GM18520 (cell line): Measurements from ENCODE around the gene RPS14.
A peak's percentile ranks its signal among the peaks of the same experiment; 100 is the strongest.

Experiments used
- ATAC-seq: cut with Tn5 transposase; IDR thresholded peaks from one replicate; pipeline ENCODE4 v1.9.1; 2021; ENCODE audit not compliant: unreplicated experiment

The RPS14 gene

DNA sequence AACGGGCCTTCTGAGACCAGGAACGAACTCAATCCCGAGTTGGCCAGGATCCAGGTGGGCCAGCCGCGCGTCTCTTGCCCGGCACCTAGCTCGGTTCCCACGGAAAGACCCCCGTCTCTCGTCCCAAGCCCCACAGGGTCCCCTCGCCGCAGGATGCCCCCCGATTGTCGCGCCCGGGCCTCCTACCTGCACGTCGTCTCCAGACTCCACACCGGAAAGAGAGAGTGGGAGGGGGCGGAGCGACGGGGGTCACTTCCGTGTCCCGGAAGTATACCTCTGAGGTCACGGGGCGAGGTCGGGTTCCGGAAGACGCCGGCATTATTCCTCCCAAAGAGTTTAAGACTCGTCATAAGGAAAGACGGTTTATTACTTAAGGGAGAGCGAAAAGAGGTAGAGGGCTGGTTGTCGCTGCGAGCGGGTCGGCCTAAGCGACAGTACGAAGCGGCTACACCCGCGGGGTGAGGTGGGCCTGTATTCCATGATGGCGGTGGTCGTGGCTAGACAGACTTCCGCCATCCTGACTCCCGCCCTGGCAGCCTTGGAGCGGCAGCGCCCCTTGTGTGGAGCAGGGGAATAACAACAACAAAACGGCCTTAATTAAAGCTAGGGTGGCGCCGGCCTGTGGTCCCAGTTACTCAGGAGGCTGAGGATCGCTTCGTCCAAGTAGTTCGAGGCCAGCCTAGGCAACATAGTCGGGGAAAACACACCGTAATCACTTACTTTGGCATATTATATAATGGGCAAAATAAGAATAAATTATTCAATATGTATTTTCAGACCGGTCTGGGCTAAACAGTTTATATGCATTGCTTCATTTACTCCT, at the start of gene RPS14:
TSS of gene RPS14 (minus strand) at position 223 of the 823 bp plus-strand sequence. CDS start 2,006 bp downstream, outside the sequence.
- ATAC-seq = peak; percentile 88

DNA sequence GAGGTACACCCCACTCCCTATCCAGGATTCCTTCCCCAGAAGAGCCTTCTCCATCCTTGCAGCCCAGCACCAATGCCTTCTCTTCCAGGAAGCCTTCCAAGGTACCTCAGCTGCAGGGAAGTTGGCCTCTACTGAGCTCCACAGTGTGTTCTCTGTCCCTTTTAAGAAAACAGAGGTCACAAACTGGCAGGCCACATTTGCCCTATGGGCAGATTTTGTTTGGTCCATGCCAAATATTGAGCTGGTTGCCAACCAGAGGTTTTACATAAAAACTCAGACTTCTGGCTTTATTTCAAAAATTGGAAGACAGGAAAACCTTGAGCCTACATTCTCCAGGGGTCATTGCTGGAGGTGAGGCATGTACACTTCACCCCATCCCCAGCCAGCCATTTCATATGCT, 49.4 kb upstream of the RPS14 start:
- no peak for ATAC-seq

DNA sequence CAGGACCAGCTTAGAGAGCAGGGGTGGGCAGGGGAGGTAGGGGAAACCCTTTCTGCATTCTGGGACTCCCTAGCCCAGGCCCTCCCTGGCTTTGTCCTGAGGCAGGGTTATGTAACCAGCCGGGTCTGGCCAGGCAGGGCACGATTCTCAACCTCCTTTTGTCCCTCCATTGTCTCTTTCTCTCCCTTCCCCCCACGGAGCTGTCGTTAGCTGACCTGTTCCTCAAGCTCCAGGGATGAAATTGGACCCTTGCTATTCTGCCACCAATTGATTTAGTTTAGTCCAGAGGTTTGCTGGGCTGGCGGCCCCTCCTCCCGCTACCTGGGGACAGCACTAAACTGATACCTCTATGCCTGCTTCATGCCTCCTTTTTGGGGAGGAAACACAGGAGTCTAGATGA, 49.0 kb upstream of the RPS14 start:
- no peak for ATAC-seq

DNA sequence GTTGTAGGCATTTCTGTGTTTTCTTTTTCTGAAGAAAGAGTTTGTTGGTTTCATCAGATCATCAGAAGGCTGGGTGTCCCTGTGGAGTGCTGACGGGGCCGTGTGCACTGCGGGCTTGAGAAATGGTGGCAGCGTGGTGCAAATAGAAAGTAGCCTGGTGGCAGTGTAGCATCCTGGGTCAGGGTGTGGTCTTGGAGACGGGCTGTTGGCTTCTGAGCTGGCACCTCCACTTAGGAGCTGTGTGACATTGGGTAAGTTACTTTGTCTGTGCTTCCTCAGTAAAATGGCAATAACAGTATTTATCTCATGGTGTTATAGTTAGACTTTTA, 48.4 kb upstream of the RPS14 start:
- no peak for ATAC-seq

DNA sequence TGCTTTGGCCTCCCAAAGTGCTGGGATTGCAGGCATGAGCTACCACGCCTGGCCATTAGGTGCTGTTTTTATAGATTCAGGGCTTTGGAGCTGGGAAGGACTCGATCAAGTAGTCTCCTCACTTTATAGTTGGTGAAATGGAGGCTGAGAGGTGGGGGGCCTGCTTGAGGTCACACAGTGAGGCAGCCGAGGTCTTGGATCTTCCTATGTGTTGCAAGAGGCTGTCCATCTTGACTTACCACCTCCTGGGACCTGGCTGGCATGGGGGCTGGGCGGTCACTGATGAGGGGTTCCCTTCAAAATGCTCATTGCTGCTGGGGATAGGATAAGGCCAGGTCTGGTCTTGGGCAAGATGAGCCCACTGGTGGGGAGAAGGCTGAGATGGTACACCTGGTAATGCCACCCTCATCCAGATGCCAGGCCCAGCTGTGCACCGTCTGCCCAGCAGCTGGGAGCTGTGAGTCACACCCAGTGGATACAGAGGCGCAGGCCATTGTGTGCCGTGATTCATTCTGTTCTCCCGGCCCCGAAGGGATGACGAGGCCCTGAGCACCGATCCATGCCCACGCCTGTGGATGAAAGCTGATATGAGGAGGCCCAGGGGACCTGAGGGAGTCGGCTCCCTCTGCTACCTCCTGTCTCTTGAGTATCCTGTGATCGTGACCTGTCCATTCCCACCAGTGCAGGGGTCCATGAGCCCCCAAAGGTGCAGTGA, 47.9 kb upstream of the RPS14 start:
- no peak for ATAC-seq

DNA sequence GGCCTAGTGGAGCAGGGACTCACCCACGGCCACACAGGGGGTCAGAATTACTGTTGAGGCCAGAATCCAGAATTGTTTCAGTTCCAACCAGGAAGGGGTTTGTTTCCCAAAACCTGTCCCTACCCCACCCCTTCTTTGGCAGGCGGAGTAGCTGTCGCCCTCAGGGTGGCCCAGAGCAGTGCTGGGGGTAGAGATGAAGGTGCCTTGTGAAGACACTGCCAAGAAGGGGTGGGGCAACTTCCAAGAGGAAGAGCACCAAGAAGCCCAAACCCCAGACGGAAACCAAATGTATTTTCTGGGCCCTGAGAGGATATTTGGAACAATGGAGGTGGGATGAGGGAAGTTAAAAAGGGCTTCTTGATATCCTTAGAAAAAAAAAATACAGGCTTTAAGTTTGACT, 47.0 kb upstream of the RPS14 start:
- ATAC-seq = no peak

DNA sequence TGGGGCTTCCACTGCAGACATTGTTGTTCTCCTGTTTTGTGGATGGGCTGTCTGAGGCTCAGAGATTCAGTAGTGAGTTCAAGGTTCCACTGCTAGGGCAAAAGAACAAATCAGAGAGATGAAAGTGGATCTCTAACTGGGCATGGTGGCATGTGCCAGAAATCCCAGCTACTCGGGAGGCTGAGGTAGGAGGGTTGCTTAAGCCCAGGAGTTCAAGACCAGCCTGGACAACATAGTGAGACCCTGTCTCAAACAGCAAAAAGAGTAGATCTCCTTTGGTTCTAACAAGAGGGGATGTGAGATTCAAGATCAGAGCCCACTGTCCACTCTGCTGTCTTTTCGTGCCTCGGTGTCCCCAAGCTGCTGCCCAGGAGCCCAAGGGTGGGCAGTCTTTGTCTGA, 46.6 kb upstream of the RPS14 start:
- ATAC-seq = no peak

DNA sequence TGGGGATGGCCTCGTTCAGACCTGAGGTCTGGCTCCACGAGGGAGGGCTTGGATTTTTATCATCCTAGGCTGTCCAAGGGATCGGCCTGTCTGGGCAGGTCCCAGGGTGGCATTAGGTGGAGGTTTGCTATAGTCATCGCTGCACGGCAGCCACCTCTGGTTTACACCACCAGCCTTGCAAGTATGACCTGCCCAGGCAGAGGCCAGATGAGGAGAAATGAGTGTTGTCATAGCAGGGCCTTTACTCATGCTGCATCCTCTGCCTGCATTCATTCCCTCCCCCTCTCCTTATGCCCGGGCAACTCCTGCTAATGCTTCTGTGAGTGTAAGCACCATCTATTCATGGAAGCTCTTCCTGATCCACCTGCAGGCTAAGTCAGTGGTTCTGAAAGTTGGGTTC, 43.1 kb upstream of the RPS14 start:
- ATAC-seq = no peak

DNA sequence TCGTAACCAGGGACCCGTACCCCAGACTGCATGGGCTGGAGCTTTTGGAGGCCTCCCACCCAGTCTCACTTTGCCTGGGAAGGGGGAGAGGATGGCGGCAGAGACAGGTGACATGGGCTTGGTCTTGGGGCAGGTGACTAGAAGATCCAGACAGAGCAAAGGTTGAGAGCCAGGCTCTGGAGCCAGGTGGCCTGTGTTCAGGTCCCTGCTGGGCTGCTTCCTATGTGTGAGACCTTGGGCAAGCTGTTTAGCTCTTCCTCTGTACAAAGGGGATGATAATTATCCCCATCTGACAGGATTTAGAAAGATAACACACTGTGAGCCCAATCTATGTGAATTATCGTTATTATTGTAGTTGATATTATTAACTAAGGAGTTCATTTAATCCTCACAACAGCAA, 42.3 kb upstream of the RPS14 start:
- ATAC-seq = no peak

DNA sequence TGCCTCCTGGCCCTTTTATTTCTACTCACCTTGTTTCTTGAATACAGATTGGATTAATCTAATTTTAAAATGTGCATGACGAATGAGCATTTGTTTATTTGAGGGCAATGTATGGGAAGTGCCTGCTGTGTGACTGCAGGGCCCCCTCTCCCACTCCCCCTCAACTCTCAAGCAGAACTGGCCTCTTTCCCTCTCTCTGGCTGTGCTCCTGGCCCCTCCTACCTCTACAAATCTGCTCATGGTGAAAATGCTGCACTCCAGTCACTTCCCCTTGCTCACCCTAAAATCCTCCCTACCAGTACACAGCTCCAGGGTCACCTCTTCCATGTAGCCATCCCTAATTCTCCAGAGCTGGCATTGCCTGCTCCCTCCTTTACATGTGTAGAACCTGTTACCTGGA, 41.2 kb upstream of the RPS14 start:
- ATAC-seq = no peak

DNA sequence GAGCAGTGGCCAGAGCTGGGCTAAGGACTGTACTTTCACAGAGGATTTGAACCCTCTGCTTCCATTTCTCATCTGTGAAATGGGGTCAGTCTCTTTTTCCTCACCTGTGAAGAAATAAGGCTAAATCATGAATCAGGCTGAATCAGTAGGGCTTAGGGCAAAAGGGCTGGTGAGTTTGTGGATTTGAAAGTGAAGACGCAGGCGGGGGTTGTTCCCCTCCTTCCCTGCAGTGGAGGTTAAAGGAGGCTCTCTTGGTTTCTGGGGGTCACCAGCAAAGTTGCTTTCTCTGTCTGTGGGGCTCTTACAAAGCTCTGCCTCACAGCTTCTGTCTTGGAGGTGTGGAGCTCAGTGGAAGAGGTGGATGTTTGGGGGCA, 40.7 kb upstream of the RPS14 start:
- ATAC-seq = no peak

DNA sequence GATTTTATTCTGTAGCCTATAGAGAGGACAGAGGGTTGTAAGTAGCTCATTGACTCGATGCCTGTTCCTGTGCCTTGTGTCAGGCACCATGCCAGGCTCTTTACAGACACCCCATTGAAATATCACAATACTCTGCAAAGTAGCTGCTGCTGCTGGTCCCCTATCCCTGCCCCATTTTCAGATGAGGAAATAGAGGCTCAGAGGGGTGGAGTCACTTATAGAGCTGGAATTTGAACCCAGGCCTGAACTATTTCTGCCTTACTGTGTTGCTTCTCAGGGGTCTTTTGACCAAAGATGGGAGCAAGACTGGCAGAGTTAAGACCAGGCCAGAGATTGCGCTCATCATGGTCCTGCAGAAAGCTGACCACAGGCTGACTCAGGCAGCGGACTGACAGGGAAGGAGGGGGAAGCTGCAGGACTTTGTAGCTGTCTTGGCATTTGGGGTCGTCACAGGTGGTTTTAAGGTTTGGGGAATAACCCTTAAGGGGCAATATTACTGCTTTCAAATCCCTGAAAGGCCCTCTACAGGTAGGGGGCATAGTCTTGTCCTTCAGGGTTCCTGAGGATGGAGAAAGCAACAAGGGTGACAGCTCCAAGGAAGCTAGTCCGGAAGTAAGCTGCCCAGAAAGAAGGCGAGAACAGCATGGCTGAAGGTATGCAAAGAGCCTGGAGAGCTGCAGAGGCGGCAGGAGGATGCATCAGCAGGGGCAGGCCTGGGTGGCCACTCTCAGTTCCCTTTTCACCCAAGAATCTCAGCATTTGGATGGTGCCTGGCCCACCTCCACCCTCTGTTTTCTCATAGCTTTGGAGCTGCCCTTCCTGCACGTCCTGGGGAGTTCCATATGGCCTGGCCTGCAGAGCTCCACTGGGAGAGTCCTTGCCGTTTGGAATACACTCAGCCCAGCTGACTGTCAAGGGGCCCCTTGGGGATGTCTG, 40.1 kb upstream of the RPS14 start:
- peak; percentile 84 for ATAC-seq

DNA sequence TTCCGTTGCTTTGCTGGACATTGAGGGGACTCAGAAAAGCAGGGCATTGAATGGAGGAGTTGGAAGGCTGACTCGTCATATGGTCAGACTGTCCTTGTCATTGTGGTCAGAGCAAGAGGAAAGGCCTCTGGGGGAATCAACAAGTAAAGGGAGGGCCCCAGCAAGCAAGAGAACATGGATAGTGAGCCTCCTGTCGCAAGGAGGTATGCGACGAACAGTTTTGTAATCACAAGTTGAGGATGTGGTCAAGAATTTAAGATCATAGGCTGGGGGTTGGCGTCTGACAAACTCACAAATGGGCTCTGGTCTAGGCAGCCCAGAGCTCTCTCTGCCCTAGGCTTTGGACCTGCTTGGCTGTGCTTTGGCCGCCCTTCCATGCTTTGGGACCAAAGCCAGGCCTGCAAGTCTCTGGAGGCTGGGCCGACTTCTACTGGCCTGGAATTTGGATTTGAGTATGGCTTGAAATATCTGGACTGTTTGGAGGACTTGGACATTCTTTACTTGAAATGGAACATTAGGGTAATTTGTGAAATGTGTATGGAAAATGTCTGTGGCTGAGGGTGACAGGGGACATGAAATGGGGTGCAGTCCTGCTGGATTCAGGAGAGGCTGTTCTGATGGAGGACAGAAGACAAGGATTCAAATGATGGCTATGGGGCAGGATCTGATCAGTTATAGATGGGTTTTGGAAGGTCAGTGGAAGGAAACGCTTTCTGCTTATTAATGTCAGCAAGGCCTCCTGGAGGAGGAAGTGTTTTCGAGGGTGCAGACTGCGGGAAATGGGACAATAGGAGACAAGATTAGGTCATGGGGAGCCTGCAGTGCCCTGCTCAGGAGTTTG, 39.2 kb upstream of the RPS14 start:
- no peak for ATAC-seq

DNA sequence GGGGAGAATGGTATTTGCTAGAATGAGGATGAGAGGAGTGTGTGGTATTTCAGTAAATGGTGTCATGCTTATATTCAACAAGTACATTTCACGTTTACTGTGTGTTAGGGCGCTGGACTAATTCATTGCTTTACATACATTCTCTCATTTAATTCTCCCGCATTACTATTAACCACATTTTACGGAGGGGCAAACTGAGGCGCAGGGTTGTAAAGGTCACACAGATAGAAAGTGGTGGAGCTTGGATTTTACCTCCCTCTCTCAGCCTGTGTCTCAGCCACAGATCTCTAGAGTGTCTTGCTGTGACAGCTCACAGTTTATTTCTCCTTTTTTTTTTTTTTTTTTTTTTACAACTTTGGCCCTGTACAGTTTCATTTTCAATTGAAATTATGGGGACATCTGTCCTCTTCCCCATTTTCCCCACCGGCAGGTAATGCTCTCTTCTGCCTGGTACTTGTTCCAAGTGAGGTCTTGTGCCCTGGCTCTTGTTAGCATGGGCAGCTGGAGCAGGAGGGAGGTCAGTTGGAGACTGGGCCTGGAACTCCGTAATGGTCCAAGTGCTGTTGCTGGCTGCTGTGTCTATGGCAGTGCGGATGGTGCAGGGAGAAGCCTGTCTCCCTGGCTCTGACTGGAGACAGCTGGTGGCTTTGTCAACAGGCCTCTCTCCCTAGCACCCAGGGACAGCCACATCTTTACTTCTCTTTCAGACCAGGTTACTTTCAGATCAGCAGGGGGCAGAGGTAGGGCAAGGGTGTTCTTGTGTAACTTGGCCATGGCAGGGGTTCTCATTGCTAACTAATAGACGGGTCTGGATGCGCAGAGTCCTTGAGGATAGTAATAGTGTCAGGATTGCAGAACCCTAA, 37.9 kb upstream of the RPS14 start:
- no peak for ATAC-seq

DNA sequence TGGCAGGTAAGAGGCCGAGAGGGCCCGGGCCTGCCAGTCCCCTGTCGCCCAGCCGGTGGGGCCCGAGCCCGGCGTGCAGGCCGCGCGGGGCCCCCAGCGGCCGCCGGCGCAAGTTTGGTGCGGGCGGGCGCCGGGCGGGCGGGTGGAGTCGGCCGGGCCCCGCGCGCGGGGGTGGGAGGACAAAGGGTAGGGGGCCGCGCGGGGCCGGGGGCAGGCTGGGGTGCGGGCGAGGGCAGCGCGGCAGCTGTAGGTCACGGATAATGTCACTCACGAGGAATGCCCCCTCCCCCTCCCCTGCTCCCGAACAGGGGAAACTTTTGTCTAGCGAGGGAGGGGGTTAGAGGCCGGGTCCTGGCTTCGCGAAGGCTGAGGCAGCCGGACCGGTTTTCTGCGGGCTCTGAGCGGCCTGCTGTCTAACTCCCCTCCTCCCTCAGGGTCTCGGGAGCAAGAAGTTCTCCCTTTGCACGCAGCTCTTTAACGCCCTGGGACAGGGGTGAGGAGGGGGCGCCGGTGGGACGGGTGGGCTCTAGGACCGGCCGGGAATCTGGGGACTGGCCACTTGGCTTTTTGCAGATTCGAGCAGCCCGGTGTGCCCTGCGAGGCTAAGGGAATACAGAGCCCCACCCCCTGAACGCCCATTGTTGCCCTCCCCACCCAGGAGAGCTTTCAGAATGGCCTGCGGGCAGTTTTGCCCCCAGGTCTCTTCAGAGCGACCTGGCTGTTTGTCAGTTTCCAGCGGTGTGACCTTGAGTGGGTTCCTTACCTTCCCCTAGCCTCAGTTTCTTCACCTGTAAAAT, 37.1 kb upstream of the RPS14 start:
- ATAC-seq = no peak

DNA sequence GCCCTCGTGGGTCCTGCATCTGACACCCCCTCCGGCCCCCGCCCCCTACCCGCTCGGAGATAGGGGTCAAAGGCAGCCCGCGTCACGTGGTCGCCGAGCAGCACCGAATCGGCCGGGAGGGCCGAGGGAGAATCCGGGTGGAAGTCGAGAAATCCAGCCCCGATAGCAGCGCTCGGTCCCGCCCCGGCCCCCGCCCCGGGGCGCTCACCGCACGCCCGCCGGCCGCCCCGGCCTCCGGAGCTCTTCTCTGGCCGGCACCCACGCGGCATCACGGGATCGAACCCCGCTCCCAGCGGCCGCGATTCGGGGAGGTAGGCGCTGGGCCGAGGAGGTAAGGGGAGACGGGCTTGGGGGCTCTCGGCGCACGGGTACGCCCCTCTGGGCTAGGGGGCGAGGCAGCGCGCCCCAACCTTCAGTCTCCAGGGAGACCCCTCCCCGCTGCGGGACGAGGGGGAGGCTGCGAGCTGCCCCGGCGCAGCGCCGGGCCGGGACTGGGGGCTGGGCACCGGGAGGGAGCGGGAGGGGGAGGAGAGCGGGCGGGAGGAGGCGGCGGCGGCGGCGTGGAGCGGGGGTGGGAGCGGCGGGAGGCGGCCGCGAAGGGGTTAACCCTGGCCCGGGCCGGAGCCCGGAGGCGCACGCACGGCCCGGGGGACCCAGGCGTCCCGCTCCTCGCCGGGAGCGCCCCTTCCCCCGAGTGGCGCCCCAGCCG, 36.3 kb upstream of the RPS14 start:
- no peak for ATAC-seq

DNA sequence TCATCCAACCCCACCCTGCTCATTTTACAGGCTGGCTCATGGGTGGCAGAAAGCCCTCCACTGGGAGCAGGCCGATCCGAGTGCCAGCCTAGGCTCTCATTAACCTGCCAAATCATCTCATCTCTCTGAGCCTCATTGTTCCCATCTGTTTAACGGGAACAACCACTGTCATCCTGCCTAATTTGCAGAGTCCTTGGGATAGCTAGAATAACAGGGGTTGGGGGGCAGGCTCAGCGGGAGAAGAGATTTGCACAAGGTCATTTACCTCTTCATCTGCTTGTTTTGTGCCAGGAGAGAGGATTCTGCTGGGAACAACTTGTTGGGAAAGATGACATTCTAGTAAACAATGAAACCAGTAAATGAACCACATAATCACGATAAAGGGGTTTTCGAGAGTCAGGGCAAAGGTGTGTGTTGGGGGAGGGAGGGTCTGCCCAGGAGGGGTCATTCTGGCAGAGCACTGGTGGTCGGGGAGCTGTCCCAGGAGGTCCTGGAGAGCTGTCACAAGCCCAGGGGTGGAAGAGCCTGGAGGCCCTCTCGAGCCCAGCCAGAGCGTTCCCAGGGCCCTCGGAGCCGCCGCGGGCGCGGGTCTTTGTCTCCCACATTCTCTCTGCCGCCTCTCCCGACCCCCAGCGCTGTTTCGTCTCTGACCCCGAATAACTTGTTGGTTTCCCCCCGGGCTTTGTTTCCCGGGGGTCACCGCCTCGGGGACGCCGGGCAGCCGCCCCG, 35.6 kb upstream of the RPS14 start:
- no peak for ATAC-seq

DNA sequence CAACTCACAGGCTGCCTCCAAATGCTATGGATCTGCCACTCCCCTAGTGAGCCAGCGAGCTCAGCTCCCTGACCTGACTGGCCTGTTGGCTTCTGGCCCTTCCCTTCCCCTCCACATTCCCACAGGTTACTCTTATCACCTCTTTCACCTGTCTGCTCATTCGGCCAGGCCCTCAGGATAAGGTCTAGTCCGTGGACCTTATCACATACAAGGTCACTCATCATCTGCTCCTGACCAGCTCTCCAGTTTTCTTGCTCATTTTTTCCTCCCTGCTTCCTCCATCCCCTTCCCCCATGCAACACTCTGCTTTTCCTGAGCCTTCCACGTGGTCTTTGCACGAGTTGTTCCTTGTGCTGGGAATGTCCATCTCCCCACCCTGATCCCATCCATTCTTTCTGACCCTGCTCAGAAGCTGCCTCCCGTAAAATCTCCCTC, 32.5 kb upstream of the RPS14 start:
- ATAC-seq = no peak
